SU-DHL-6 (cell line): Measurements from ENCODE around the gene COL4A2.

ENCODE experiments used
- CTCF ChIP-seq: fragments of 200-600 bp; sonication (generic); IDR thresholded peaks from one replicate; pipeline ENCODE4 v1.5.1; 2017; ENCODE audit warnings: antibody characterized with exemption, mild to moderate bottlenecking, low read length, moderate library complexity; ENCODE audit not compliant: insufficient read depth, poor library complexity, severe bottlenecking
- EZH2phosphoT487 ChIP-seq: fragments of 200-600 bp; sonication (generic), shearing (Covaris generic); conservative IDR thresholded peaks from 2 replicates; pipeline ENCODE4 v1.6.1; 2018; ENCODE audit warnings: mild to moderate bottlenecking, antibody characterized with exemption, low read length, moderate library complexity, mixed read lengths

- no peak for TF ChIP-seq CTCF
- no peak for TF ChIP-seq EZH2phosphoT487
Observed at GRCh38 chr13:110541526-110541920, 234.4 kb downstream of the COL4A2 start.
